HUES6 (cell line): Measurements from ENCODE around the gene FXYD5.

ENCODE experiments used
- H3K27ac ChIP-seq: 2 replicates; pipeline ENCODE4 v1.7.0; 2013; ENCODE audit warnings: low read depth, mild to moderate bottlenecking, low read length, inconsistent platforms
- H3K27me3 ChIP-seq: 2 replicates; pipeline ENCODE4 v1.6.1; 2013; ENCODE audit warnings: low read length; ENCODE audit not compliant: control insufficient read depth, insufficient read depth
- H3K36me3 ChIP-seq: 2 replicates; pipeline ENCODE4 v1.6.1; 2013; ENCODE audit warnings: low read length; ENCODE audit not compliant: control insufficient read depth, insufficient read depth
- H3K4me1 ChIP-seq: 2 replicates; pipeline ENCODE4 v1.6.1; 2013; ENCODE audit warnings: low read length; ENCODE audit not compliant: control insufficient read depth, insufficient read depth
- H3K4me3 ChIP-seq: 2 replicates; pipeline ENCODE4 v1.5.1; 2013; ENCODE audit warnings: low read depth, low read length
- H3K9ac ChIP-seq: one replicate; pipeline ENCODE4 v1.6.1; 2013; ENCODE audit warnings: mild to moderate bottlenecking, low read length
- H3K9me3 ChIP-seq: 2 replicates; pipeline ENCODE4 v1.6.1; 2013; ENCODE audit warnings: low read depth, low read length; ENCODE audit not compliant: control insufficient read depth, insufficient read depth

The FXYD5 gene

GRCh38 chr19:35140207-35140961 lies 14.2 kb upstream of the FXYD5 start:
- Histone ChIP-seq H3K9ac (no peak overlapping the region), H3K27ac (no peak overlapping the region), H3K36me3 (no peaks in the 10 kb centered on the region), H3K4me3 (peak overlapping the region; percentile 39), H3K4me1 (peaks cover 39% of the 10 kb centered on the region), H3K27me3 (peaks cover 26% of the 10 kb centered on the region), H3K9me3 (no peaks in the 10 kb centered on the region)

- Histone ChIP-seq H3K27ac (no peak overlapping the region; the same call in 1 of the 2 replicates), H3K4me3 (peak overlapping the region; percentile 78)
Observed at GRCh38 chr19:35140962-35141836, 13.3 kb upstream of the FXYD5 start.

GRCh38 chr19:35141837-35142605 lies 12.5 kb upstream of the FXYD5 start:
- Histone ChIP-seq H3K4me3 (peak overlapping the region; percentile 78), H3K9me3 (no peaks in the 10 kb centered on the region), H3K36me3 (no peaks in the 10 kb centered on the region), H3K27me3 (peaks cover 26% of the 10 kb centered on the region), H3K9ac (peak overlapping the region; percentile 29), H3K27ac (no peak overlapping the region; the same call in 1 of the 2 replicates), H3K4me1 (peaks cover 36% of the 10 kb centered on the region)

More at GRCh38 chr19:35140962-35141836, 13.3 kb upstream of the FXYD5 start:
- Histone ChIP-seq H3K36me3 (no peaks in the 10 kb centered on the region), H3K9ac (peak overlapping the region; percentile 29), H3K27me3 (peaks cover 26% of the 10 kb centered on the region), H3K4me1 (peaks cover 36% of the 10 kb centered on the region), H3K9me3 (no peaks in the 10 kb centered on the region)

- peaks cover 36% of the 10 kb centered on the region for H3K4me1 ChIP-seq
Observed at GRCh38 chr19:35142606-35143230, 11.8 kb upstream of the FXYD5 start.

GRCh38 chr19:35143231-35143715 lies 11.3 kb upstream of the FXYD5 start, which contains the start of gene FXYD7:
Gene FXYD7 (plus strand): TSS chr19:35143255. CDS start chr19:35143334, 79 bp downstream.
- Histone ChIP-seq H3K27me3 (peaks cover 26% of the 10 kb centered on the region), H3K27ac (no peak within 1 kb of the TSS), H3K9ac (peak within 1 kb of the TSS; percentile 29), H3K9me3 (no peaks in the 10 kb centered on the region), H3K4me3 (peak within 1 kb of the TSS; percentile 78), H3K36me3 (no peaks in the 10 kb centered on the region), H3K4me1 (peaks cover 36% of the 10 kb centered on the region)

More at GRCh38 chr19:35142606-35143230, 11.8 kb upstream of the FXYD5 start:
- Histone ChIP-seq H3K9me3 (no peaks in the 10 kb centered on the region), H3K9ac (peak overlapping the region; percentile 29), H3K36me3 (no peaks in the 10 kb centered on the region), H3K4me3 (peak overlapping the region; percentile 78), H3K27ac (no peak overlapping the region), H3K27me3 (peaks cover 26% of the 10 kb centered on the region)

GRCh38 chr19:35143818-35144217 lies 10.7 kb upstream of the FXYD5 start:
- Histone ChIP-seq H3K27me3 (peaks cover 26% of the 10 kb centered on the region), H3K9me3 (no peaks in the 10 kb centered on the region), H3K36me3 (no peaks in the 10 kb centered on the region), H3K27ac (no peak overlapping the region), H3K4me3 (peak overlapping the region; percentile 65), H3K4me1 (peaks cover 32% of the 10 kb centered on the region), H3K9ac (no peak overlapping the region)

GRCh38 chr19:35144259-35144599 lies 10.3 kb upstream of the FXYD5 start:
- peaks cover 28% of the 10 kb centered on the region for H3K4me1 ChIP-seq
- H3K9me3 ChIP-seq = no peaks in the 10 kb centered on the region
- H3K27me3 ChIP-seq = peaks cover 26% of the 10 kb centered on the region
- no peak overlapping the region for H3K9ac ChIP-seq
- H3K36me3 ChIP-seq = no peaks in the 10 kb centered on the region
- peak overlapping the region; percentile 65 for H3K4me3 ChIP-seq
- no peak overlapping the region for H3K27ac ChIP-seq

- no peak overlapping the region for H3K27ac ChIP-seq
- H3K36me3 ChIP-seq = no peaks in the 10 kb centered on the region
- peak overlapping the region; percentile 65; the same call in 1 of the 2 replicates for H3K4me3 ChIP-seq
- H3K4me1 ChIP-seq = peaks cover 25% of the 10 kb centered on the region
- no peak overlapping the region for H3K9ac ChIP-seq
- no peaks in the 10 kb centered on the region for H3K9me3 ChIP-seq
- H3K27me3 ChIP-seq = peaks cover 26% of the 10 kb centered on the region
Observed at GRCh38 chr19:35144600-35145436, 9.7 kb upstream of the FXYD5 start.

- no peak overlapping the region for H3K4me3 ChIP-seq
- no peak overlapping the region for H3K9ac ChIP-seq
- H3K4me1 ChIP-seq = peaks cover 30% of the 10 kb centered on the region
- H3K27me3 ChIP-seq = peaks cover 21% of the 10 kb centered on the region
- H3K9me3 ChIP-seq = no peaks in the 10 kb centered on the region
- H3K36me3 ChIP-seq = no peaks in the 10 kb centered on the region
- H3K27ac ChIP-seq = no peak overlapping the region
Observed at GRCh38 chr19:35146746-35147459, 7.6 kb upstream of the FXYD5 start.
